Amygdala (tissue), 56 donors: ENCODE measurements around the gene CALCOCO1.
A peak's percentile ranks its signal among the peaks of the same experiment; 100 is the strongest.
"Not testable (repeated sequence)": the region's sequence is repeated elsewhere in the genome, so short reads cannot be mapped to it uniquely, and the experiment has no call there.

ENCODE experiments used
- DNase-seq, 56 donors: peaks; one replicate each; lab custom pipeline; 2025; lab: John Stamatoyannopoulos, UW

The CALCOCO1 gene

GRCh38 chr12:53706080-53706479, 21.2 kb downstream of the CALCOCO1 start:
- DNase-seq, result no peak

GRCh38 chr12:53703756-53704155, 23.5 kb downstream of the CALCOCO1 start:
- DNase-seq, result no peak

- DNase-seq, result peak in 55 of 56 donors; percentile 16 to 86 (median 60)
Measured at GRCh38 chr12:53701518-53702264, 25.6 kb downstream of the CALCOCO1 start.

GRCh38 chr12:53700567-53700966, 26.7 kb downstream of the CALCOCO1 start:
- DNase-seq, result peak in 17 of 56 donors; percentile 5 to 56 (median 18)

DNA sequence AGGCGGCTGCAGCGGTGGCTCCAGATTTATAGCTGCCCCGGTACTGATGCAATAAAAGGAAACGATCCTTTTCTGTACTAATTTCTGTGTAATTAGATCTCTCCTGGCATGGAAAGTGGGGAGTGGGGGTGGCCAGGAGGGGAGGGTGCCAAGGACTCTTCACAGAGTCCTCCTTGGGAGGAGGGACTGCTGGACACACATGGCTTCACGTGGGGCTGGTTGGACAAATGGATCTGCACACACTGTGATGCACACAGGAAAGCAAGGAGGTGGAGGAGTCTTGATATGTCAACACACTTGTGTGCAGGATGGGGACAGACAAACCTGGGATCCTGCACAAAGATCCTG, 27.6 kb downstream of the CALCOCO1 start:
- DNase-seq, result no peak

- no peak for DNase-seq
Measured at GRCh38 chr12:53698948-53699677, 28.1 kb downstream of the CALCOCO1 start.

GRCh38 chr12:53696655-53697331, 30.5 kb downstream of the CALCOCO1 start:
- DNase-seq, result peak in 1 of 56 donors; percentile 8

- peak in 51 of 56 donors; percentile 20 to 89 (median 60) for DNase-seq
Measured at GRCh38 chr12:53696285-53696654, 31.0 kb downstream of the CALCOCO1 start.

DNA sequence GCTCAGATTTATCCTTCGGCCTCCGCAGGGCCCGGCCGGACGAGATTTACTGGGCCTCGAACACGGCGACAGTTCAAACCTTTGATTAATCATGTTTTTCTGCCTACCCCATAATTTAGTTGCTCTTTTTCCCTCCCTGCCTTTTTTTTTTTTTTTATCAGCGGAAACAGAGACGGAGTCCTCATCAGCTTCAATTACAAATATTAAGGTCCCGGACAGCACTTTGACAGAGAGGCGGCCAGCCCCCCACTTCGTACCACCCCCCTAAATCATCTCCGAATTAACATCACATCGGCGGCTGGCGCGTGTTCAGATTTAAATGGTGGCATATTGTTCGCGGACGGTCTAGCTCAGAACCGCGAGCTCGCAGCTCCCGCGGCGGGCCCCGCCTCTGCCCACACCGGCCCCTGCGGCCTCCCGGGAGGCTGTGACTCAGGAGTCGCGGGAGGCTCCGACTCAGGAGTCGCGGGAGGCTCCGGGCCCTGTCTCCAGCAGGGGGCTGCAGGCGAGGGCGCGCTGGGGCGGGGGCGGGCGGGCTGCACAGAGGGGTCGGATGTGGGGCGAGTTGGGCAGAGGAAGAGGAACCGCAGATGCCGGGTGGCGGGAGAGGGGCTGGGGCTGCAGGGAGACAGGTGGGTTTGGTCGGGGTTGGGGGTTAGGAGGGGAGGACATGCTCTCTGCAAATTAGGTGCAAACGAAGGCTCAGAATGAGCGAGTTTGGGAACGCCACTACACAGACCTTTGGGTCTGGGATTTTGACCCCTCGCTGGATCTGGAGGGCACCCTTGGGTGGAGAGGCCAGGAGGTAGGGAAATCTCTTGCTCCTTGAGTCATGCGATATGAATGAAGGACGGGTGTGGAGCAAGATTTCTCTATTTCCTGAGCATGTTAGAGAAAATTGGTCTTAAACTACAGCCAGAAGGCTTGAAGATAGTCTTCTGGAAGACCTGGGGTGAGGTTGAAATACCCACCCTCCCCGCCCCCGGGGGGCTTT, 31.8 kb downstream of the CALCOCO1 start:
- peak in 6 of 56 donors; percentile 11 to 50 (median 23) for DNase-seq

DNA sequence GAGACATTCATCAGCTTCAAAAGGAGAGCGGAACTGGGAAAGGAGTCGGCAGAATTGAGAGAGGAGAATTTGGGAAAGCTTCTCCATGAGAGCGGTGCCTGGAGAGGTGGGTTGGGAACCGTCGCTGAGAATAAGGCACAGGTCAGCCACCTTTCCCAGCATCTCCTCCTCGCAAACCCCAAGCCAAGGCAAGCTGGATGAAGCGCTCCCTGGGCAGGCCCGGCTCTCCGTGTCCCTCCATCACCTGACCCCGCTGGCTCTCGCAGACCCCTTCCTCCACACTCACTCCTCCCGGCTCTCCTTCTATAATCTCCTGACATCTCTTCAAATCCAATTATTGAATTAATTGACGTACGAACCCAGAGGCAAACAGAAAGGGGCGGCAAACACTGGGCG, 32.5 kb downstream of the CALCOCO1 start:
- no peak for DNase-seq

- DNase-seq, result no peak
Measured at GRCh38 chr12:53688134-53688533, 39.1 kb downstream of the CALCOCO1 start.

GRCh38 chr12:53686436-53686835, 40.8 kb downstream of the CALCOCO1 start:
- DNase-seq, result no peak

DNA sequence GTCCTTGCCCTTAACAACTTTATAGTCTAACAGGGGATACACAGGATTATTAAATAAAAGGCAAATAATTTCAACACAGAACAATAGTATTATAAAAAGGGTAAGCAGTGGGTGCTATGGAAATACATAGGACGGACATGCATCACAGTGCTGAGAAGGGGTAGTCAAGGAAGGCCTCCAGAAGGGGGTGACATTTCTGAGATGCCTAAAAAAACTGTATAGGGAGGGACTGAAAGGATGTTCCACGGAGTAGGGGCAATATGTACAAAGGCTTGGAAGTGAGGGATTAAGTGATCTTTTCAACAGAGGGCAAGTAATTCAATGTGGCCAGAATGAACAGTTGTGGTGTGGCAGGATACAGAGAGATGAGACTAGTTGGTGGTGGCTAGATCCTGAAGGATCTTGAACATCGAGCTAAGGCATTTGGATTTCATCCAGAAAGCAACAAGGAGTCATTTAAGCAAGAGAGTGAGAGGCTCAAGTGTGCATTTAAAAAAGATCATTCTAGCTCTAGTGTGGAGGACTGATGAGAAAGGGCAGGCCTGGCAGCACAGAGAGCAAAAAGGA, 42.5 kb downstream of the CALCOCO1 start:
- DNase-seq, result no peak

GRCh38 chr12:53683983-53684382, 43.3 kb downstream of the CALCOCO1 start:
- no peak for DNase-seq

DNA sequence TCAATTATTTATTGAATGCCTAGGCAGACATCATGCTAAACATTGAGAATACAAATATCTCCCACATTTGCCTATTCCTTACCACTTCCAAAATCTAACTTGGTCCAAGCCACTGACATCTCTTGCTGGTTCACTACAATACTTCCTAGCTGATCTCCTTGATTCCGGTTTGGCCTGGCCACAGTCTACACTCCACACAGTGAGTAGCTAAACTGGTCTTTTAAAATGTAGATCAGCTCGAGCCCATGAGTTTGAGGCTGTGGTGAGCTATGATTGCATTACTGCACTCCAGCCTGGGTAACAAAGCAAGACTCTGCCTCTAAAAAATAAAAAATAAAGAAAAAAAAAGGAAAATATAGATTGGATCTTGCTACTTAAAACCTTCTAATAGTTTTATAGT, 43.8 kb downstream of the CALCOCO1 start:
- no peak for DNase-seq

DNA sequence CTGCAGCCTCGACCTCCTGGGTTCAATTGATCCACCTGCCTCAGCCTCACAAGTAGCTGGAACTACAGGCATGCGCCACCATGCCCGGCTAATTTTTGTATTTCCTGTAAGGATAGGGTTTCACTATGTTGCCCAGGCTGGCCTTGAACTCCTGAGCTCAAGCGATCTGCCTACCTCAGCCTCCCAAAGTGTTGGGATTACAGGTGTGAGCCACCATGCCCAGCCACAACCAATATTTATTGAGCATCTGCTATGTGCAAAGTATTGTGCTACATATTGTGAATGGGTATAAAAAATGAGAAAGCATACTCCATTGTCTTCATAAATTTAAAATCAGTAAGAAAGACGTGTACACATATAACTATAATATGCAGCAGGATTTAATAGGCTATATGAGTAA, 47.2 kb downstream of the CALCOCO1 start:
- not testable (repeated sequence) for DNase-seq

- DNase-seq, result peak in 15 of 56 donors; percentile 12 to 67 (median 48)
Measured at GRCh38 chr12:53677800-53678148, 49.5 kb downstream of the CALCOCO1 start.

DNA sequence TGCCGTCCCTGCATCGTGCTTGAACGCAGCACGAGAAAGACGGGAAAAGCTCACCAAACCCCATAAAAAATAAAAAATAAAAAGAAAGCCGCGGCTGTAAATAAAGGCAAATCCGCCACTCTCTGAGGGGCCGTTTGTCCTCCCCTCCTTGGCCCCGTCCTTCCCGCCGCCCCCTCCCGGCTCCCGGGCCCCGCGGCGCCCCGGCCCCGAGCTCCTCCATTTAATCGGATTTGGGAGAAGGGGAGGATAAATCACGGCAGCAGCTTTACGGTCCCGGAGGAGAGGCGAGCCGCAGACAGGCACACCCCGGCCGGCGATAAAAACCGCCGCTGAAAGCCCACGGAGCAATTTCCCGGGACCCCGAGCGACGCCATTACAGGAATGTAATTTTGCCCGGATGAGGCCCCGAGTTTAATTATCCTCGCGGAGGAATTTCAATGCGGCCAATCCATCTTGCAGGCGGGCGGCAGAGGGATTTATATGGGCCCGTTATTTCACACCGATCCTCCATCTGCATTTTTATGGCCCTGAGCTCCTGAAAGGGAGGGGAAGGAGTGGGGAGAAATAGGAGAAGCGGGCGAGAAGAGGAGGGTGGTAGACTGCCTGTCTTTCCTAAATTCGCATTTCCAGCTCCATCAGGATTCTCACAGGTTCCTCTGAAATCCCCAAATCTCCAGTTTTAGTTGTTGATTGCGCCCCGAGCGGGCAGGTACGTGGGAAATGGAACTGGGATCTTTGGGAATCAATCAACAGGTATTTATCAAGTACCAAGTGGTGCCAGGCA, 50.0 kb downstream of the CALCOCO1 start:
- DNase-seq, result peak in 30 of 56 donors; percentile 18 to 72 (median 47)

GRCh38 chr12:53676656-53677015, 50.6 kb downstream of the CALCOCO1 start:
- peak in 34 of 56 donors; percentile 22 to 80 (median 61) for DNase-seq
